SHP77 treated with DMSO at 0.1 percent for 48 hours (cell line): ENCODE data around the gene MEF2C.

ENCODE experiments used
- DNase-seq: peaks from one replicate; lab custom pipeline; 2025; lab: John Stamatoyannopoulos, UW

The MEF2C gene

GRCh38 chr5:88716101-88716500 lies 166.9 kb downstream of the MEF2C start:
- no peak for DNase-seq

DNA sequence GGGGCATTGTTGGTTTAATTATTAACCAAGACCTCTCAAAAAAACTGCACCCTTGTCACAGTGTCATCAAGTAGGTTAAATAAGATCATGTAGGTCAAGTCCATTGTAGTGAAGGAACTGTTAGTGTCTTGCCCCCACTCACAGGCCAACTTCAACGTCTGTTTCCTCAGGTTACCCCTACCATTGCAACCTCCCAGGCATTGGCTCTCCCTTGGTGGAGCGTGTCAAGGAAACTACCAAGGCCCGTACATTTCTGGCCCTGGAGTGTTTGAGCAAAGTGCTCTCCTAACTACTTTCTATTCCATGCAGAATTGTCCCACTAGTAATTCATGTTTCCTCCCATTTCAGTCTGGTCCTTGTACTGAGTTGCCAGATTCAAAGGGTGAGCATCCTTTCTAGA lies 167.5 kb downstream of the MEF2C start:
- DNase-seq, result no peak

GRCh38 chr5:88713818-88714217 lies 169.2 kb downstream of the MEF2C start:
- no peak for DNase-seq

DNA sequence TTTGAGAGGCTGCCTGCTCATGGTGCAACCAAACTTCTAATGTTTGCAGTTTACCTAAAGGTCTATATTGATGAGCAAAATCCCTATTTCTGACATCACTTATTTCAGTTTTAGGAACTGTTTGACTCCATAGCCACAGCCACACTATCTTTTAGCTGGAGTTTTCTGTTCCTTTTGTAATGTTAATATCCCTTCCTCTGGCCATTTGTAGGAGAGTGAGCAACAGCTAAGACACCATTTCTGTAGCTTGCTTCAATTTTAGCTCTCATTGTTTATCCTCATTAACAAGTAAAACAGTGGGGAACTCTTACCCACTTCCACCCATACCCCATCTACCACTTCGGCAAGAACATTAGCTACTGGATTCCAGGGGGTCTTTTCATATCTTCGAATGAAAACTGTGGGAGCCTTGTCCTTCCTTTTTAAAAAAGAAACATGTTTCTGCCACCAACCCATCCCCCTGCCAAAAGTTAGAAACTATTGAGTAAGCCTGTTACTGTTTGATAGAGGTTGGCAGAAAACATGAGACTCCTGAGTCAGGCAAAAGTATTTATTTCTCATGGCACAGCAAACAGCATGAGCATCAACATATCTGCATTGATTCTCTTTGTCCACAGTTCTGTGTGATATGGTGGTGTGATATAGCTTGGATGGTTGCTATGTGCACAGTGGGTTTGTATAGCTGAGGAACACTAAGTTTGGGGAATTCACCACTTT lies 174.1 kb downstream of the MEF2C start:
- no peak for DNase-seq

GRCh38 chr5:88708021-88708420 lies 175.0 kb downstream of the MEF2C start:
- DNase-seq, result no peak

- DNase-seq, result no peak
Observed at GRCh38 chr5:88707216-88707965, 175.6 kb downstream of the MEF2C start.

GRCh38 chr5:88702332-88702731 lies 180.7 kb downstream of the MEF2C start:
- no peak for DNase-seq

- DNase-seq, result no peak
Observed at GRCh38 chr5:88700121-88700520, 182.9 kb downstream of the MEF2C start.

DNA sequence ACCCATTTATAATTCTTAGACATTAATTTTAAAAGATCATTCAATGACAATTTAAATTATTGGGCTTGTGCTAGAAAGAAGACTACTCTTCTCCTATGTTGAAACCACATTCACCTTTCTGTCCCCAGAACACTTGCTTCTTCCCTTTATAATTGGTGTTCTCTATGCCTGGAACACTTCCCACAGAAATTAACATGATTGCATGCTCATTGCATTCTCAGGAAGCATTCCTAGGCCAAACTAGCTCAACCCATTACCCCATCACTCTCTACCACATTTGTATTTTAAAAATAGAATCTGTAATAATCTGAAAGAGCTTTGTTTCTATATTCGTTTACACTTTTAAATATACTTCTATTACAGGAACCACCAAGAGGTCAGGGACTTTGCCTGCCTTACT lies 184.7 kb downstream of the MEF2C start:
- DNase-seq, result no peak

DNA sequence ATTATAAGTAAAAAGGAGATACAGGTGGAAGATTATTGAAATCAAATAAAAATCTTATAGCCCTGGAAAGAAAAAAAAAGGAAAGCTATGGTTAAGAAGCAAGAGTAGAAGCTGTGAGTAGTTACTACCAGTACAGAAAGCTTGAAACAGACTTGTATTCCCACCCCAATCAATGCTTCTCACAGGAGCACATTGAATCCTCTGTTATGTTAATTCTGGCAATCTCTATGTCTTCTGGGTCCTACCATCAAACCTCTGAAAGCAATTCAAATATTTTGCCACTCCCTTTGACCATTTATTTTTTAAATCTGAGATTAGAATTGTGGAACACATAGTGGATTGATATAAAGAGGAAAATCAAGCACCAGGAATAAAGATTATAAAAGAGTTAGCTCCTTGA lies 186.5 kb downstream of the MEF2C start:
- no peak for DNase-seq

GRCh38 chr5:88695931-88696330 lies 187.1 kb downstream of the MEF2C start:
- DNase-seq, result no peak

DNA sequence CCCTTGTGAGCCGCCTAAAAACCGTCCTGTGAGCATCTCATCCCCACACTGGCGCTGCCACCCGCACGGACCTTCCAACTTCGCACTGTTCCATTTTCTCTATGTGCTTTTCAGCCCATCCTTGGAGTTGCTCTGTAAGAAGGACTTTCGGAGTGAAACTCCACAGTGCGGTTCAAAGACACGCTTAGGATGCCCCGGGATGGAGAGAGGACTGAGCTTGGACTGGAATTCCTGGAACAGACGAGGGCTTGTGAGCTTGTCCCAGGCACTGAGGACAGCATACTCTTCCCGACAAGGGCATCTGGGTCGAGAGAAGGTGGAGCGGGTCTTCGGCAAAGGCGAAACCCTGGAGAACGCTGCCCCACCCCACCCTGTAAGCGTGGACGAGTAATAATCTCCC lies 187.8 kb downstream of the MEF2C start:
- DNase-seq, result no peak

DNA sequence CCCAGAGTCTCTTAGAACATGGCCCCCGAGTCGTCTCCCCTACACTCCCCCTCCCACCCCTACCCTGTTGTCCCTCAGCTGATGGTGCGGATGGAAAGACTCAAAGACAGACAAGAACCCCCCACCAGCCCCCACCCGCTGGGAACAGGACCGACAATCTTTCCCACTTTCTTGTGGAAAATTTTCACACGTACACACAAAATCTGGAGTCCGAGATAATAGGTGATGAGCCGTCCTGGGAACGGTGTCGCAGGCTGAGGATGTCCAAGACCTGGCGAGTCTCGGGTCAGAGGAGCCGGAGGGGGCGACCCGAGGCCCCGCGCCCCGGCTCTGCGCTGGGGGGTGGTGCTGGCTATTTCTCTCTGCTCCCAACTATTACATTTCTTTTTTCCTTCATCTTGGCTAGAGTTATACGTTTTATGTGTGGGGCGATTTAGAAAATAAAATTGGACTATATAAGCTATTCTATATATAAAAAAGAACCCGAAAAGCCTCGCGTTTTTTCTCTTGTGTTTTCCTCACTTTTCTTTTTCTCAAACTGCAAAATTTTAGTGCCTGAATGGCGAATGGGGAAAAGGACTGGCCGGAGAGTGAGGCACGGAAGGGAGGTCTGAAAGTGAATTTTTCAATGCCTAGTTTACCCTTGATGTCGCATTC lies 188.8 kb downstream of the MEF2C start:
- DNase-seq, result no peak

GRCh38 chr5:88693071-88693932 lies 189.7 kb downstream of the MEF2C start:
- DNase-seq, result no peak

- DNase-seq, result no peak
Observed at GRCh38 chr5:88691945-88692868, 190.8 kb downstream of the MEF2C start.

- DNase-seq, result no peak
Observed at GRCh38 chr5:88691230-88691582, 191.8 kb downstream of the MEF2C start.

DNA sequence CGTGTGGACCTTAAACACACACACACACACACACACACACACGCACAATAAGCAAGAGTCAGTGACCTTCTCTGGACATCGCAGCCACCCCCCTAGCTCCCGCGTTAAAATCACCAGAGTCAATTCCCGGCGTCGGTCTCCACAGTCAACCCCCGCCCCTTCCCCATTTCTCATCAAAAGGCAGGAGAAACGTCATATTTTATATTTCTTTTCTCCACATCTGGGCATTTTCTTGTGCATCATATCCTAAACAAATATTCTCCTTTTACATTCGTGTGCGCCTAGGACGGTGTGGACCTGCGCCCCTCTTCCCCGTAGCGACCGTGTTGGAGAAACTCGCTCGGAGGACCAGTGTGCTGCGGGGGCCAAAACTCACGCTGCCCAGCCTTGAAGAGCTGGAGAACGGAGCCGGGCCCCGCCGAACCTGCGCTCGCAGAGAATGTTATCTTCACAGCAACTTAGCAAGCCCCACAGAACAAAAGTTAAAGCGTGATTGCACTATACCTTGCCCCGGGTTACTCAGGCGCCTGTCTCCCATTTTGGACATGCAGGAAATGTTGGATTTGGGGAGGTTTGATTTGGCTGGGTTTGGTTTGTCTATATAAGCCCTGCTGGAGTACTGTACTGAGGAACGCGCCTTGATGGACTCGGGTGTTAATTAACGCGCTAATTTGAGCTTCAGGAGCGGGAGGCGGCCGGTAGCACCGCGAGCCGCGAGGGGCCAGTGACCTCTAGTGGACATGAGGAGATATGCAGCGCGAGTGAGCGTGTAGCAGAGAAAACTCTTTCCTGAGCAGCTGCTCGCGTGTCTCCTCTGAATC lies 192.4 kb downstream of the MEF2C start:
- DNase-seq, result peak; percentile 34

- no peak for DNase-seq
Observed at GRCh38 chr5:88689668-88690408, 193.1 kb downstream of the MEF2C start.

DNA sequence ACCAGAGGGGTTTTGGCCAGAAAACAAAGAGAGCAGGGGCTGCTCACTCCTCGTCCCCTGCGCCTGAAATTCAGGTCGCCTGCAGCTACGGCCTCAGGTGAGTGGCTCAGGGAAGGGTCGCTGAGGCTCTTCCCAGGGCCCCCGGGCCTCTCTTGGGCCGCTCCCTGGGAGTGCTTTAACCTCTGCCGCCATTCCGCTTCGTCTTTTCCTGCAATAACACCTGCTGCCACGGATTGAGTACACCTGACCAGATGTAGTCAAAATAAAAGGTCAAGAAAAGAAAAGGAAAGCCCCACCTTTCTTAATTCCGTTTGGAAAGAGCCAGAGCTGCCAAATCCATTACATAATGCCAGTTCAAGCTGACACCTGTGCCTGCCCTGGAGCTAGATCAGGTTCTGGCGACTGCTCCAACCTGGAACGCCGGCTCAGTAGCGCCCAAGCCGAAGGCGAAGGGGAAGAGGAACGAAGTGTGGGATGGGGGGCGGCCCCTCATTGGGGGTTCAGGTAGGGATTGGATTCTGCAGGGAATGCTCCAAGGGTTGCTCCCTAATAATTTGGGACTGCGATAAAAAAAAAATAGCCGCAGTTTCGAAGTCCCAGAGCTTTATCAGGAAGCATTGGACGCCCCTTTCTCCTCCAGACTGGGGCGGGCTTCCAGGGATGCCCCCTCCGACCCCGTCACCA lies 193.9 kb downstream of the MEF2C start:
- no peak for DNase-seq
